Cortex of kidney (tissue), 1 donor: ENCODE measurements around the gene NLRP6.
"Not testable (repeated sequence)": the region's sequence is repeated elsewhere in the genome, so short reads cannot be mapped to it uniquely, and the experiment has no call there.

Source experiments
- DNase-seq: peaks from one replicate; lab custom pipeline; 2025; lab: John Stamatoyannopoulos, UW

The NLRP6 gene

DNA sequence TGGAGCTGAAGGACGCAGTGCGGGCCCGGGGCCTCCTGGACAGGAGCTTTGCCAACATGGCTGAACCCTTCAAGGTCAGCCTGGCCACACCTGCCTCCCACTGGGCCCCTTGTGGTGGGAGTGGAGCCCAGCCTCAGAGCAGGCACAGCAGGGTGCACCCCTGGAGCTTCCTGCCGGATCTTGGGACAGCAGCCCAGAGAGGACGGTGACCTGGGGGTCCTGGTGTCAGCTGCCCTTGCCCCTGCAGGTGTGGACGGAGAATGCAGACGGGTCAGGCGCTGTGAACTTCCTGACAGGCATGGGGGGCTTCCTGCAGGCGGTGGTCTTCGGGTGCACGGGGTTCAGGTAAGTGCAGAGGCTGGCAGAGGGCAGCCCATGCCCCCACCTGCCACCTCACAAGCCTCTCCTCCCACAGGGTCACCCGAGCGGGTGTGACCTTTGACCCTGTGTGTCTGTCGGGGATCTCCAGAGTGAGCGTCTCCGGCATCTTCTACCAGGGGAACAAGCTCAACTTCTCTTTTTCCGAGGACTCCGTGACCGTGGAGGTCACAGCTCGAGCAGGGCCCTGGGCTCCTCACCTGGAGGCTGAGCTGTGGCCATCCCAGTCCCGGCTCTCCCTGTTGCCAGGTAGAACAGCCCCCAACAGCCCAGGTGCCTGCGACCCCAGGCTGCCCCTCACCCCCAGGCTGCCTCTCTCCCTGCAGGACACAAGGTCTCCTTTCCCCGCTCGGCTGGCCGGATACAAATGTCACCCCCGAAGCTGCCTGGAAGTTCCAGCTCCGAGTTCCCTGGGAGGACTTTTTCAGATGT, 15.8 kb downstream of the NLRP6 start:
- DNase-seq: no peak

DNA sequence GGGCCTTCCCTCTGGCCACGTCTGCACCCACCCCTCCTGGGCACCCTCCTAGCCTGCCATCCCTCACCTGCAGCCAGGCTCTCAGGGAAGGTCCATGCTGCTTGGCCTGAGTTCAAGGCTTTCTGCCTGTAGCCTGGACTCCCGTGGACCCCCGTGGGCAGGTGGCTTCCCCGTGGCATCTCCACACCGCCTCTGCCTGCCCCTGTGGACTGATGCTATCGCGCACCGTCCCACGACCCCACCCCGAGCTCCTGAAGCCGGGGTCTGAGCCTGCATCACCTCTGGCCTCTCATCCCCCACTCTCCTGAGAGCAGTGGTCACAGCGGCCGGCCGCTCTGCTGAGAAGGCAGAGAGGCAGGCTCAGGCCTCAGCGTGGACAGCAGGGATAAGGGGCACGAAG, 16.6 kb downstream of the NLRP6 start:
- DNase-seq: no peak

DNA sequence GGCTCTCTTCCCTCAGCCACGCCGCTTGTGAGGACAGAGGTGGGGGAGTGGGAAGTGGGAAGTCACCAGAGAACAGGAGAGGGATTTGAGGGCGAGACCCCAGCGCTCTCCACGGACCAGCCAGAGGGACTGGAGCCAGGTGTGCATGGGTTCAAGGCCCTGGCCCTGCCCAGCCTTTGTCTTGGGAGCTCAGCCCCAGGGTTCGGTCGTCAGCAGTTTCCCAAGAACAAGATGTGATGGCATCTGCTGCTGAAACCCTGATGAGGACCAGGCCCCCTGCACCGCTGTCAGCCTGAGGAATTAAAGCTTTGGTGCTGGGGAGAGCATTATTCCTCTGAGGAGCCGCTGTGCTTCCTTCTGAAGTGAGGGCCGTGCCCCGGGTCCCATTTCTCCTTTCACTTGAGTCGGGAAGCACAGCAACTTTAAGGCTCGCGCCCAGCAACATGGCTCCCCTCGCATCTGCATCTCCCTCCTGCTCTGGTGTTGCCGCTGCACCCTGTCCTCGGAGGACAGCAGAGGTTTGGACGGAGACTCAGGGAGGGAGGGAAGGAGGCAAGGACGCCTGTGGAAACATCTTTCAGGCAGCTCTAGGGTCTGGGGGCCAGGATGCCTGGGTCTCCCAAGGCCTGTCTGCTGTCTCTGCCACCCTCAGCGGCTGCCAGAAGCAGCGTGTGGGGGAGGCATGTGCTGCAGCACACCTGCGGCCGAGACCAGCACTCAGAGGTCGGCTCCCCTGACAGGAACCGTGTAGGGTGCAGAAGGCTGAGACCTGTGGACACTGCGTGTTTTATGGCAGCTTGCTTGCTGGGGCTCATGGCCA, 17.4 kb downstream of the NLRP6 start:
- DNase-seq: no peak

DNA sequence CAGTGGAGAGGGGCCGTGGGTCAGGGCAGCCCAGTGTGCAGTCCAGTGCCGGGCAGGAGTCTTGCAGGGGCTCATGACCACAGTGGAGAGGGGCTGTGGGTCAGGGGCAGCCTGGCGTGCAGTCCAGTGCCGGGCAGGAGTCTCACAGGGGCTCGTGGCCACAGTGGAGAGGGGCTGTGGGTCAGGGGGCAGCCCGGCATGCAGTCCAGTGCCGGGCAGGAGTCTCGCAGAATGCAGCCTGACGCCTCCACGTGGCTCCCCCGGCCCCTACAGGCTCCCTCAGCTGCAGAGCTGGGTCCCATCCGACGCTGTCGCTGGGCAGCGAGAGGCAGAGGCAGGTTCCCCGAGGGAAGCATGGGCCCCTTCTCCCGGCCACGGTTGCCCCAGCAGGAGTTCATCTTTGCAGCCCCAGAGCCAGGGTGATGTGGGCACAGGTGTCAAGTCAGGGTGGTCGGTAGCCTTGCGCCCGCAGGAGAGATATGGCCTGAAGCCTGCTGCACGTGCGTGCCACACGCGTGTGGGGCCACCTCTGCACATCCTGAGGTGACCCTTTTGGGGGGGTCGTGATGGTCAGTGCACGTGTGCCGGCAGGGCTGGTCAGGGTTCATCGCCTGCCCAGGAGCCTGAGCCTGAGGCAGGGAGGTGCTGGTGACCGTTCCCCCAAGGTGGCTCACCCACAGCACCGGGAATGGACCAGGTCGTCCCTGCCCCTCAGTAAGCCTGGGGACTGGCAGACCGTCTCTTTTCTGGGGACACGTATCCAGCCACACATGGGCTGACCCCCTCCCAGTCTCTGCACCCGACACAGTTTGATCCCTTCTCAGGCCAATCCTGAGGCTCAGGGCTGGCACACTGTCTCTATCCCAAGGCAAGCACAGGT, 18.2 kb downstream of the NLRP6 start:
- DNase-seq: no peak

DNA sequence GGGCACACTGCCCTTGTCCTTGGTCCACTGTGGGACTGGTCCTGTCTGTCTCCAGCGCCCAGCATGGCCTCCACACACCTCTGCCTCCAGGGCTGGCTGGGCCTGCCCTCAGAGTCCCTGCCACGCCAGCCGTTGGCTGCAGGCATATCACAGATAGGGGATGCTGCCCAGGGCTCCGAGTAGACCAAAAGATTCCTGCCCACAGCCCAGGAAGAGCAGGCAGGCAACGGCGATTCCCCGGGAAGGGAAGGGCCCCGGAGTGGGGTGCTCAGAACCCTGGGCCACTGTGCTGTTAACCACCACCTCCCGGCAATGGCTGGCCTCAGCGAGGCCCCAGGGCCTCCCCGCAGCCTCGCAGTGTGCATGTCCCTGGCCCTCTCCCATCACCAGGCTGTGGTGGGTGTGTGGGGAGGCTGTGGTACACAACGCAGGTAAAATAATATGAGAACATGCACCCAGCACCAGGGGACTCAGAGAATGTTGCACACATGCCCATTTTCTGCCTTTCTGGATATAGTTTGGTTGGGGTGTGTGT, 18.9 kb downstream of the NLRP6 start:
- DNase-seq: no peak

DNA sequence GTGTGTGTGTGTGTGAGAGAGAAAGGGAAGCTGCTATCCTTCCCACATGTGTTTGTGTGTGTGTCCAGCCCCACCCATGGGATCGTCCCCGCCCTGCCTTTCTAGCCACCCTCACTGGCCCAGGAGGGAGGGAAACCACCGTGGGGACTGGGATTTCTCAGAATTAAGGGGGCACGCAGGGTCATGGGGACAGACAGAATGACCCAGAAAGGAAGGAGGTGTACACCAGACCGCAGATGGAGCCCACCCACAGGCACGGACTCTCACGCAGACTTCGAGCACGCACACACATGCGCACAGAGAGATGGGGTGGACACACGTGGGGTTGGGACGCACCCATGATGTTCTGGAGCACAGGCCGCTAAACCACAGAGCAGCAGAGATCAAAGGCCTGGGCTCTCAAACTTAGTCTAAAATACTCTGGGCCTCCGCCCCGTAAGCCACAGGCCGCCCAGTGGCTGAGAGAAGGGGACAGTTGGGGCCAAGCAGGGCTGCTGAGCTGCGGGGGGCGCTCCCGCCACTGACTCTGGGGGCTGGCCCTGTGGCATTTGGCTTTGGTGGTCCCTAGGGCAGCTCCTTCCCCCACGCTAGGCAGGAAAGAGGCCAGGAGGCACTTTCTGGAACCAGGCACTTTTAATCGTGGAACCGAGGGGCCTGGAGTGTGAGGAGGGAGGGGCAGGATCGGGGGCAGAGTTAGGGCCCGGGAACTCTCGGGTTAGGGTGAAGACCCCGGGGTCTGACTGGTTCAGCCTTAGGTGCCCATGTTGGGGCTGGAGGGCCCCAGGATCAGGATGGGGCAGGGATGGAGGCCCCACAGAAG, 19.6 kb downstream of the NLRP6 start:
- no peak for DNase-seq

DNA sequence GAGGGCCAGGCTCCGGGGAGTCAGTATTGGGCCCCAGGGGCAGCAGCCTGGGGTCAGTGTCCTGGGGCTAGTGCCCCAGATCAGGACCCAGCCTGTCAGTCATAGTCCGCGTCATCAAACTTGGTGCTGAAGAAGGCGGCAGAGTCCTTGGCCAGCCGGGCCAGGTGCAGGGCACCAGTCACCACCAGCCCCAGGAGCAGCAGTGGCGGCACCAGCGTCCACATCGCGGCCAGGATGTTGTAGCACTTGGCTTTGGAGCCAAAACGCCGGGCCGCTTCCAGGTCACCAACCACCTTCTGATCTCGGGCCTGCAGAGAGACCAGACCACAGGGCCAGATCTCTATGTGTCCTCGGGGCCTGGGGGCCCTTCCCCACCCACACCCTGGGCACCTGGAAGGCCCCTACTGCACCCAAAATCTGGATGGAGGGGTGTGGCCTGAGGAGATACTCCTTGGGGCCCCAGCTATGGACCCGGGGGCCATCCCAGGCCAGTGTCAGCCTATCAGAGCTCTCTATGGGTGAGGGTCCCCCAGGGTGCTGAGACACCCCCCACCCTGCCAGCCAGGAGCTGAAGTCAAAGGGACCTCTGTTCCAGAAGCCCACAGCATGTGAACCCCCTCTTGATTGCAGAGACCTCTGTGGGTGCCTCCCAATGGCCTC, 20.3 kb downstream of the NLRP6 start:
- DNase-seq: no peak

DNA sequence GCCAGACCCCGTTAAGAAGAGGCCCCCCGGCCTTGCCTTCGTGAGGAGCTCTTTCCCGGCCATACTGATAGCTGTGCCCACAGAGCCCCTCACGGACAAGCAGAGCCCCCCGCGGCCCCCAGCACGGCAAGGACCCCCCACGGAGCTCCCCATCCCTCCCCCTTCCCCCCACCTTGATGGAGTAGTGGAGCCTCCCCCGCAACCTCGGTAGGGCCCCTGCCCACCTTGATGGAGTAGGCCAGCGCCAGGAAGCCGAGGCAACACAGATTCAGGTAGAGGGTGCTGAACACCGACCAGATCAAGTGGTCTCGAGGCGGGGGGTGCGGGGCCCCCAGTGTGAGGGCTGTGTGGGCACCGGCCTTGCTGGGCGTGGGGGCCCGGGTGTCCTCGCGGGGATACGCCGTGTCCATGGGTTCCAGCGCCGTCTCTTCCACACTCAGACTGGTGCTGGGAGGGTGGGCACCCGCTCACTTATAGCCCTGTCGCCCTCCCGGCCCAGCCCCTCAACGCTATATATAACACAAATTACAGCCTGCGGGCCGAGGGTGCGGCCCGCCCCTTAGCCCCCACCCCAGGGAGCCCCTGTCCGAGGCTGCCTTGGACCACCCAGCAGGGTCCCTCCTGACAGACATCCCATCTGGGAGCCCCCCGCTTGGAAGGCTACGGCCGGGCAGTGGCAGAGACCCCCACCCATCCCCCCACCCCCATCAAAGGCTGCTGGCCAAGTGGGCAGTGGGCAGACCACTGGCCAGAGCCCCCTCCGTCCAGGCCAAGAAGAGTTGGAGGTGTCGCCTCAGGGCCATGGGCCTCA, 21.1 kb downstream of the NLRP6 start, which contains the start of gene IFITM5:
Gene IFITM5, minus strand, starts transcription at position 446 of the 811 bp plus-strand sequence. Its CDS starts 36 bp downstream, at position 410.
- DNase-seq: no peak

DNA sequence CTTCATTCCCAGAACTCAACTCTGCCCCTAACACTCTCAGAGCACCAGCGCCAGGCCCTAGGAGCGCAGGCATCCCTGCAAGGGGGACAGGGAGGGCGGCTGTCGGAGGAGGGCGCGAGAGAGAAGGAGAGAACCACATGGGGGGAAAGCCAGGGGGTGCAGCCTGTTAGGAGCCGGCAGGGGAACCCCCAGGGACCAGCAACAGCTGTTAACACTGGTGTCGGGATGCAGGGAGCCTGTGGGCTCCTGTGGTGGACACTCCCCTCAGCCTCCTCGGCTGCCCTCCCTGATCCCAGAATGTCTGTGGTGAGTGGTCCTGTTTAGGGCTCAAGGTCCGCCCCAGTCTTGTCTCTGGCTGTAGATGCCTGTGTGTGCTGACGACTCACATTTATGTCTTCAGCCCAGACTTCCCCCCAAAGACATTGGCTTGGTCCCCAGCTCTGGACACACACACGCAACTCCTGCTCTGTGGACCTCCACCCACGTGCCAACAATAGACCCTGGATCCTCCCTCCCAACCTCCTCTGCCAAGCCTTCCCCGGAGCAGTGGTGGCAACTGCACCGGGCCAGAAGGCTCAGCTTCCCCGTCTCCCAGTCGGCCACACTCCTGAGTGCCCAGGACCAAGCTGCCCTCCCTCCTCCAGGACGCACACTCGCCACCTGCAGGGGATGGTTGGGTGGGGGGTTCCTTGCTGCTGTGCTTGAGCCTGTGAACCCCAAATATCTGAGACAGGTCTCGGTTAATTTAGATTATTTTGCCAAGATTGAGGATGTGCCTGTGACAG, 21.9 kb downstream of the NLRP6 start:
- no peak for DNase-seq

DNA sequence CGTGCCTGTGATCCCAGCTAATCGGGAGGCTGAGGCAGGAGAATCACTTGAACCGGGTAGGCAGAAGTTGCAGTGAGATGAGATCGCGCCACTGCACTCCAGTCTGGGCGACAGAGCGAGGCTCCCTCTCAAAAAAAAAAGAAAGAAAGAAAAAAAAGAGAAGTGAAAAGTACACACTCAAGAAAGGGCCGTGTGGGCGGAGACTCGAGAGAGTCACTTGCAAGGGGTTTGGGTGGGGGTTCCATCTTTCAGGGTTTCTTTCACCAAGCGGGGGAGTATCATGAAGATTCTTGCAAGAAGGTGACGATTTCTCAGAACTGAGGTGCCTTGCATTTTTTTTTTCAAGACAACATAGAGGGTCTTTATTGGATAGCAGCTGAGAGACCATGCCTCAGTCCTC, 25.2 kb downstream of the NLRP6 start:
- no peak for DNase-seq

DNA sequence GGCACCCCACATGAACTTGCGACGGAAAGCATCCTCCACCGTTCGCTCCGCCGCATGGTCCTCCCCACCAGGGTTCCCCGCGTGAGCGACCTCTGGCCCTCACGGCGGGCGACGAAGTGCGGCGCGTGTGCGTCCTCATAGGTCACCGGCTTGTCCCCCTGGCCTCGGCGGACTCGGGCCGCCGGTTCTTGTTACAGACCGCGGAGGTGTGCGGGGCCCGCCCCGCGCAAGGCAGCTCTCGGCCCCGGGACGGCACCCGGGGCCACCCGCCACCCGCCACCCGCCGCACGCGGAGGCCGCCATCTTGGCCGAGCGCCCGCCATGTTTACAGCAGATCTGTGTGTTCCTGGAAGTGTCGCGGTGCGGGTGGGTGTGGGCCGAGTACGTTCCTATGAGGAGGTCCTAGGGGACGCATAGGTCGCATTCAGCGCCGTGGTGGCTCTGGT, 25.9 kb downstream of the NLRP6 start:
- DNase-seq: no peak

DNA sequence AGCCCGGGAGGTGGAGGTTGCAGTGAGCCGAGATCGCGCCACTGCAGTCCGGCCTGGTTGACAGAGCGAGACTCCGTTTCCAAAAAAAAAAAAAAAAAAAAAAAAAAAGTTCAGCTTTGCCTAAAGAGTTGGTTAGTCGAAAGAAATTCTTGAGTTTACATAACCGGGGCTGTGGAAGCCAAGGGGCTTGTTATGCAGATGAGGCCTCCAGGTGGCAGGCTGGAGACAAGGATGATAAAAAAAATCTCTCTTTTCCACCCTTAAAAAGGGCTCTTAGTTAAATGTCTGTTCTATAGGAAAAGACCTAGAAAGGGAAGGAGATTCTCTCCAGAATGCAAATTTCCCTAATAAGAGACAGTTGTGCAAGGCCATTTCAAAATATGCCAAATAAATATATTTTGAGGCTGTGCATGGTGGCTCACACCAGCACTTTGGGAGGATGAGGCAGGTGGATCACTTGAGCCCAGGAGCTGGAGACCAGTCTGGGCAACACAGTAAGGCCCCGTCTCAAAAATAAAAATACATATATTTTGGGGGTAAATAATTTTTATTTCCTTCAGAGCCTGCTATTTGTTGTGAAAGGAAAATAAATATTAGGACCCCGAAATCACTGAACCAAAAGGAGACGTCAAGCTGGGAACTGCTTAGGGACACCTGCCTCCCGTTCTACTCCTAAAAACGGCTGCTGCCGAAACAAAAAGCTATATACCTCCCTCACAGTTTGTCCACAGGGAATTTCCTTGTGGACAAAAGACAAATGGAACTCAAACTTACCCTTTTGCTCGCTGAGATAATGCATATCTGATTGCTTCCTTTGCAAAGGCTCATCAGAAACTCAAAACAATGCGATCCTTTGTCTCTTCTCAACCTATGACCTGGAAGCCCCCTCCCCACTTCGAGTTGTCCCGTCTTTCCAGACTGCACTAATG, 27.0 kb downstream of the NLRP6 start:
- DNase-seq: no peak

DNA sequence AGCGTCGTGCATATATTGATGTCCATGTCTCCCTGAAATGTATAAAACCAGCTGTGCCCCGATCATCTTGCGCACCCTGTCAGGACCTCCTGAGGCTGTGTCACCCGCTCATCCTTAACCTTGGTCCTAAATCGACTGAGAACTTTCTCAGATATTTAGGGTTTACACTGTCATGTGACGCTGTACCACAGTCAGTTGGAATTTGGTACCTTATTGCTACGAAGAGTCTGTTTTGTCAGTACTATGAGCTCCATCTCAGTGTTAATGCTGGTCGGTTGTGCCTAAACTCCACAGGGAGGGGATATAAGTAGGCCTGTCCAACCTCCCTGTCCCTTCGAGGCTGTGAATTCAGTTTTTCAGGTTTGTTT, 27.6 kb downstream of the NLRP6 start:
- DNase-seq: no peak

DNA sequence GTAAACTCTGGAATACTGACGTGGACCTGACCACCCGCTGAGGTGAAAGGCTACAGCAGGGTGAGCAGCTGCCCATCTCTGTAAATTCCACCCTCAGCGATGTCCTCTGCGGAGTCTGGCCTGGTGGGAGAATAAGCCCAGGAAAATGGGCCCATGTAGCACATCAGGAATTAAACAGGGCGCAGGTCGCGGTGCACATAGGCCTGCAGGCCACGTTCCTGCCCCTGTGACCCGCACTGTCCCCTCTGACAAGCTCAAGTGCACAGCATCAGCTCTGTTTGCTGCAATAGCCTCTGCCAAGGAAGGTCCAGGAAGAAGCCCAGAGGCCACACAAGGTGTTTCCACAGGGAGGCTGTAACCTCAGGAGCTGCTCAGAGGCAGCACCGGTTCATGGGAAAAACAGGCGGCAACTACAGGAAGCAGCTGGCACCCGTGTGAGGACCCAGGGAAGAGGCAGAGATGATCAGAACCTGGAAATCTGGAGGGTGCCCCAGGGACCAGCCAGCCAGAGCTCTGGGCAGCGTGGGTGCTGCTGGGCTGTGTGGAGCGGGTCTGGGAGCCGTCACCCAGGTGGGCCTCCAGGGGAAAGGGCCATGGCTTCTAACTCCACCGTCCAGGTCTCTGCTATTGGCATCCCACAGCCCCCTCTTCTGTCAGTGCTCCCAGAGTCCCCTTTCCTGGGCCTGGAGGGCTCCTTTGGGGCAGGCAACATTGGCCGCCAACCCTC, 28.6 kb downstream of the NLRP6 start:
- no peak for DNase-seq

DNA sequence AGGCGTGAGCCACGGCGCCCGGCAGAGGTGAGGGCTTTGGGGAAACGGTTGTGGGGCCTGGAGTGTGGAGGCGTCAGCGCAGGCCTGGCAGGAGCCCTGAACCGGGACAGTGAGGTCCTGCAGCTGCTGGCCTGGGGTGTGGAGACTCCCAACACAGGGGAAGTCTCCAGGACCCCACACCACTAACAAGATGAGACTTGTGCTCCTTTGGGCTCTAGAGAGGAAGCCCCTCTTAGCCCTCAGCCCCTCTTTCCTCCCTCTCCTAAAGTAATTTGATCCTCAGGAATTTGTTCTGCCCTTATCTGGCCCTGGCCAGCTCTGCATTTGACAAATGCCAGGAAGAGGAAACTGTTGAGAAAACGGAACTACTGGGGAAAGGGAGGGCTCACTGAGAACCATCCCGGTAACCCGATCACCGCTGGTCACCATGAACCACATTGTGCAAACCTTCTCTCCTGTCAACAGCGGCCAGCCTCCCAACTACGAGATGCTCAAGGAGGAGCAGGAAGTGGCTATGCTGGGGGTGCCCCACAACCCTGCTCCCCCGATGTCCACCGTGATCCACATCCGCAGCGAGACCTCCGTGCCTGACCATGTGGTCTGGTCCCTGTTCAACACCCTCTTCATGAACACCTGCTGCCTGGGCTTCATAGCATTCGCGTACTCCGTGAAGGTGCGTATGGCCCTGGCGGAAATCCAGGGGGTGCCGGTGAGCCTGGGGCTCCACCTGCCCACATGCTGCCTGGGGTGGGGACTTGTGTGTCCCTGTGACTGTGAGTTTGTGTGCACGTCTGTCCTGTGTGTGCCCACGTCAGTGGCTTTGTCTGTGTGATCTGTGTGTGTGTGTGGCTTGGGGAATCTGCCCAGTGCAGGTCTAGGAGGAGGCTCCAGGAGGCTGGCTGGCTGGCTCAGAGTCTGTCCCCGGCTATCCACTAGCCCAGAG, 29.8 kb downstream of the NLRP6 start, which contains the start of gene IFITM2:
Gene IFITM2, plus strand, starts transcription at position 51 of the 943 bp plus-strand sequence. Its CDS starts 377 bp downstream, at position 428.
- DNase-seq: not testable (repeated sequence)
